GM18873 (cell line): Measurements from ENCODE around the gene NOTUM.

ENCODE experiments used
- ATAC-seq: cut with Tn5 transposase; IDR thresholded peaks from one replicate; pipeline ENCODE4 v1.9.1; 2021; ENCODE audit warnings: mild to moderate bottlenecking, moderate library complexity, moderate number of reproducible peaks; ENCODE audit not compliant: unreplicated experiment, low FRiP score

Gene NOTUM

DNA sequence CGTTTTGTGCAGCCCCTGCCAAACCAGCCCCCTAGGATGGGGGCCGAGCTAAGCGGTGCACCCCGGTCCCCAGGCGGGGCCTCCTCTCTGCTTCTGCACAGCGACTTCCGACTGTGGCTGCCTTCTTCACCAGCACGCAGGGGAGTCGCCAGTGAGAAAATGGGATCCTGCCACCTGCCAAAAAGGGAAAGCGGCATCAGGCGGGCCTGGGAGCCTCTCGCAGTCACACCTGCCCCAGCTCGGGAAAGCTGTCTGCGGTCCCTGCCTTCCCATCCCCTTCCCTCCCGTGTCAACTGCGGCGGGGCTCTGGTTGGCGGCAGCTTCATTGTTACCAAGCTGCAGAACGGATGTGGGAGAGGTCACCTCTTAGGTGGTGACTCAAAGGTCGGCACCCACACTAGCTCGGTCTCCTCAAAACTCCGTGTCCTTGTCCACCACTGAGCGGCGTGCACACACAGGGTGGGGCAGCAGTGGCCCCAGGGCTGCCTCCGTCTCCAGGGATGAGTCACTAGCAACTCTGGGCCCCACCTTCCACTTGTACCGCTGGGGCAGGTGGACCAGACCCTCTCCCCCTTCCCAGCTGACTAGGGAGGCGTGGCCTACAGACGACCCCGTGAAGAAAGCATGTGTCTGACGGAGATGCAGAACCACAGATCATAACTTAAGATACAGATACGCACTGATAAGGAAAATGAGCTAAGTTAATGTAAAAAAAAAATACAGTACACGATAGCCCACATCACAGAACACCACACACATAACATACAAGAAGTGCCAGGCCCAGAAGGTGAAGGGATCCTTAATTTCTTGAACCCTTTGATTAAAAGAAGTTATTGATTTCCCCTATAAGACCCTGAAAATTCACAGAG is 48.3 kb downstream of the NOTUM start:
- no peak for ATAC-seq

DNA sequence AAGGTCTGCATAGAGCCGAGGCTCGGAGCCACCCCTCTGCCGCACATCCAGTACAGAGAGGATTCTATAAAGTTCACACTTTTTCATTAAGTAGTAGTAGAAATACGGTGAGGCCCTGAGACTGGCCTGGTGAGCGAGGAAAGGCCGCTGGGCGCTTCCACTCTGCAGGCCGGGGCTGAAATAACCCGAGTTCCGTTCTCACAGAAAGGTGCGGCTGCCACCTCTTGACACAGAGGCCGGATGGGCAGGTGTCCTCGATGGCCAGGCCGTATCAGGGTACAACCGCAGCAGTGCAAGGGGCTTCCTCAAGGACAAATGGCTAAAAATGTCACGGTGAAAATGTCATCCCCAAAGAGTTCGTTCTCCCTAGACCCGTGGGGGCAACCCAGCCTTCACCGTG is 49.0 kb downstream of the NOTUM start:
- no peak for ATAC-seq

DNA sequence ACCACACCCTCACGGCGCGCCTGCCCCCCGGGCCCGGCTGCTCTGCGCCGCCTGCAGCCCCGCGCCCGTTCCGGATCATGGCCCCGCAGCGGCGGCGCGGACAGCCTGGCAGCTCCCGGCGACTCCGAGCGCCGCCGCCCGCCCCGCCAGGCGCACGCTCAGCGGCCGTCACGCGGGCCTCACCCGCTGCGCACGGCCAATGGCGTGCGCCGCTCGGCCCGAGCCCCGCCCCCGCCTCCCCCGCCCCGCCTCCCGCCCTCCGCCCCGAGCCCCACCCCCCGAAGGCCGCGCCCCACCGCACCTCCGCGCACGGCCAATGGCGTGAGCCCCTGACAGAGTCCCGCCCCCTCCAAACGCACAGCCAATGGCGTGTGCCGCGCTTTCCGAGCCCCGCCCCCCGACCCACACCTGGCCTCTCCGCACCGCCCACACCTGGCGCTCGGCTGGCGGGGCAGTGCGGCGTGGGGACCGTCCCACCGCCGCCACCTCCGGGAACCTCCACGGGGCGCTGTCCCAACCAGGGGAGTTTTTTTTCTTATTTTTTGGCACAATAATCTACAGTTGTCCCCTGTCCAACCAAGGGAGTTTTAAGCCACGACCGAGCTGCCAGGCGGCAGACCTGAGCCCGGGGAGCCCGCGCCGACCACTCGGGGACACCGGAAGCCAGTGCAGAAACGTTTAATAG is 49.6 kb downstream of the NOTUM start, which contains the start of gene PCYT2:
TSS of gene PCYT2 (minus strand) at position 123 of the 685 bp plus-strand sequence. CDS start at position 79, 44 bp downstream.
- no peak for ATAC-seq

DNA sequence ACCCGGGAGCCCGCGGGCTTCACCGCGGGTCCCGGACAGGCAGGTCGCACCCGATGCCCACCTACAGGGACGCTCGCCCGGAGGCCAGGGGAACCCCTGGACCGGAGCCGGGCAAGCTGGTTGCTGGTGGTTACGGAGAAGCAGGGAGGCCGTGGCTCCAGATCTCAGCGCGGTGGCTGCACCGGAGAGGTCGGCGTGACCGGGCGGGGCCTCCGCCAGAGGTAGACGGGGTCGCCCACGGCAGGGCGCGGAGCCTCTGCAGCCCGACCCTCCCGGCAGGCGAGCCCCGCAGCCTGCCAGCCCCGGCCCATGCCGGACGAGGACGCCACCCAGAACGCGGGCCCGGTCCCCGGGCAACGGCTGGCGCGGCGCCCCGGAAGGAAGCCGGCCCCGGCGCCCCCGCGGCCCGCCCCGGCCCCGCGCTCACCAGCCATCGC is 50.1 kb downstream of the NOTUM start:
- no peak for ATAC-seq

DNA sequence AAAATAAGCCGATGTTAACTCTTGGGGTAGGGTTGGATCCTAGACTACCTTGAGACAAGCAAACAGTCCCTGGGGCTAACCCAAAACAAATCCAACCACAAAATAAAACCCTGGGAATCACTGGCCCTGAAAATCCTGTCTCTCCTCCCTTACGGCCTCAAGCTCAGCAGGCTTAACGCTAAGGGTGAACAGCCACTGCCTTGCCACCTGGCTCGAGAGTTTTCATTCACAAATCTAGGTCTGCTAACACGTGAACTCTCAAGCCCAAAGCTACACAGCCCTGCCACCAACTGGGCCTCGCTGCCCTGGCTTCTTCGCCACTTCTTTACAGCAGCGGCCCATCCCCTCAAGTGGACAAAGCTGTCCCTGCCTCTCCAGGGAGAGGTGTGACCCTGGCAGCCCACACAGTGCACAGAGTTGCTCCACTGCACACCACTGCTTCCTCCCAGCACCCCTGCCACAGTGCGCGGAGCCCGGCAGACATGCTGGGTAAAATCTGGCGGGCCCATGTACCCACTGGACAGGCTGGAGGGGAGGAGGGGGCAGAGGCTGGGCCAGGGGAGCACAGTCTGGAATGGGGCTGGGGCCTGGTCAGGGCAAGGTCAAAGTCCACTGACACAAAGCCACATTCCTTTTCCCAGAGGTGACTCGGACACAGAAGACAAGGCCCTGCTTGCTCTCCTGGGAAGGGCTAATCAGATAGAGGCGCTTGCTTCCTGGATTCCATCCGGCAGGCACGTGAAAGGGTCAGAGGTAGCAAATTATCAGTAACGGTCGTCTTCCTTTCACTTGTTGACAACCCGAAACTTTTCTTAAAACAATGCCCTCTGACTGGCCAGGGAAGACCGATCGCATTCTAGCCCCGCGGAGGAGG is 50.8 kb downstream of the NOTUM start:
- ATAC-seq: no peak

DNA sequence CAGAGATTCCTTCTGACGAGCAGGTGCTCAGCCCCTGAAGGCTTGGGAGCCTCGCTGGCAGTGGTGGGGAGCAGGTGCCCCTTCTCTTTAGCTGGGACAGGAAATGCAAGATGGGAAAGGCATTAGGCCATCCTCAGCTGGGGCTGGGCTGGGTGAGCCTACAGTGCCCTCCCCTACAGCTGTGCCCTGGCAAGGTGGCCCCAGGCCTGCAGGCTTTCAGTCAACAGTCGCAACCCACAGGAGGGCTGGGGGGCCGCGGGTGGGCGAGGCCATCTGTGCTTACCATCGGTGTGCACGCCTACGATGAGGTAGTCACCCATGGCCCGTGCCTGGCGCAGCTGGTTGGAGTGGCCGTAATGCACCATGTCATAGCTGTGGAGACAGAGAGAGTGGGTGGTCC is 51.8 kb downstream of the NOTUM start:
- no peak for ATAC-seq

DNA sequence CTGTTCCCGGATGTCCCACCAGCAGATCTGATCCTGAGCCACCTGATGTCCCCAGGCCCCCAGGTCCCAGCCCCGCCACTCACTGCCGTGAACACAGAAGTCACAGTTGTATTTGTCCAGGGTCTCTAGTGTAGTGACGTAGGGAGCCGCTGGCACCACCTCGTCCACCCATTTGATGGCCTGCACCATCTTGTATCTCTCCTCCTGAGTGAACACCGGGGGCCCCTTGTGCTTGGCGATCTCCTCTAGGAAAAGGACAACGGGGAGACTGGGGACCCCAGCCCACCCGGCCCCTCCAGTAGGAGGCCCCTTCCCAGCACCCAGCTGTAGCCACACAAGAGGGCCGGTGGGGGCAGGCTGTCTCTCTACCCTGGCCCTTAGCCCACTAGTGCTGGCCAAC is 52.2 kb downstream of the NOTUM start:
- ATAC-seq: no peak

DNA sequence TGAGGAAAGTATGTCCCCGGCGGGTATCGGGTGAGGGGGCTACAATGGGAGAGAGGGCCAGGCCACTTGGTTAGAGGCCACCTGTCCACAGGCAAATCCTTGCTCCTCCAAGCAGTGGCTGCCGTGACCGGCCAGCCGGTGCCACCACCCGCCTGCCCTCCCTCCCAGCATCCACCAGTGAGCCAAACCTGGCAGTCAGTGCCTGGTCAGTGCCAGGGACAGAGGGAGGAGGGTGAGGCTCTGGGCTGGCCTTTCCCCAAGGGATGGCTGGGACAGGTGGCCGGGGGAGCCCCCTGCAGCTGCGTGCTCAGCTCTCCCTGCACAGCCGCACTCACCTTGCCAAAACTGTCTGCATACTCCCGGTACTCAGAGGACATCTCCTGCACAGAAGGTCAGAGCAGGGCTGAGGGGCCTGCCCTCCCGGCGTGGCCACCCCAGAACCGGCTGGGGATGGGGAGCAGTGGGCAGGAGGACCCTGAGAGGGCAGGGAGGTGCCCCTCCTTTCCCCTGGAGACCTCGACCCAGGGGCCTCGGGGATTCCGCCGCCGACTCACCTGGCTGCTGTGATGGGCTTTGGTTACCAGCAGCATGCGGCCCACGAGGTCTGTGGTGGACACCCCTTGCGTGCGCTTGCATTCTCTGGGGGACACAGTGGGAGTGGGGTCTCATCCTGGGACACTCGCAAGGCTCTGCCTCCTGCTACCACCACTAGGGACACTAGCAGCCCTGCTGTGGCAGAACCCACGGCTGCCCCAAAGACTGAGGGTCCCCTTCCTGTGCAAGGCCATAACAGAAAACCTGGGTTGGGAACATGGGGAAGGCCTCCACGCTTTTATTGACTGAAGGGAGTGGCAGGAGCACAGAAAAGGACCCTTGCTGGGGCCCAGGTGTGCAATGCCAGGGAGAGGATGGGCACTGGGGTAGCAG is 53.5 kb downstream of the NOTUM start:
- ATAC-seq: no peak

DNA sequence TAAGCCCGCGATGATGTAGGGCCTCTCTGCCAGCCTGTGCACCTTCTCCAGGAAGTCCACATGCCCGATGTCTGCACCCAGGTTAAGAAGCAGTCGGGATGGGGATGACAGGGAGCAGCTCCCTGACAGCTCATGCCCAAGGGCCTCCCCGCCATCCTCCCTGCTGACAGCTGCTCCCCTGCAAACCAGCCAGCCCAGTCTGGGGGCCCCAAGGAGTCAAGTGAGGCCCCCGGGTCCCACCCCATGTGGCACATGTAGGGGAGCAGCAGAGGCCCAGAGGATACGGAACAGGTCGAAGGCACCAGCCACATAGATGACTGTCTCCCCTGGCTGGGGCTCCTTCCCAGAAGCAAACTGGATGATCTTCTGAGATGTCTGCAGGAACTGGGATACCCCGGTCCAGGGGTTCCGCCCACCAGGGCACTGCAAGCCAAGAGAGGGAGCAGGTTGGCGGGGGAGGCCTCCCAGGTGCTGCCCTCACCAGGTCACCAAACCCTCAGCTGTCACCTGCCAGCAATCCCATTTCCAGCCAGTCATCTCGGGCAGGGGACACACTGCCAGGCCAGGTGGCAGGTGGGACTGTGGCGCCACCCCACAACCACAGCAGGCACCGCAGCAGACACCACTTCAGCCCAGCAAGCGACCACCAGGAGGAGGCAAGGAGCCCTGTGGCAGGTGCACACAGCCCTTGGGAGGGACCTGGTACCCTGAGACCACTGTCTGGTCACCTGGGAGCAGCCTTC is 54.3 kb downstream of the NOTUM start:
- ATAC-seq: no peak

DNA sequence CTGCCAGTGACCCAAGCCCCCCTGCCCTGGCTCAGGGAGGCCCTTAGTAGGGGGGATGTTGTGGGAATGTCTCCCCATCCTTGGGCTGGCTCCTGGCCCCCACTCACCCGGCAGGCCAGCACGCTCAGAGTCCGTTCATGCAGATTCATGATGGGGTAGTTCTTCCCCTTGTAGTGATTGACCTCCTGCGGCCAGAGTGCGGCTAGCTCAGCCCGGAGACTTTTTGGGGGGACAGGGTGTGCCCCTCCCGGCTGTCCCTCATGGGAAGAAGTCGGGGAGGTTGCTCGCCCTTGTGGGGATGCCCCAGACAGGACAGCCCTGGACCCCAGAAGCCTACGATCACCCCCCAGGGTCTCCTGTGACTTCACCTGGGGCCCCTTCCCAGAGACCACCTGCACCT is 55.0 kb downstream of the NOTUM start:
- no peak for ATAC-seq

DNA sequence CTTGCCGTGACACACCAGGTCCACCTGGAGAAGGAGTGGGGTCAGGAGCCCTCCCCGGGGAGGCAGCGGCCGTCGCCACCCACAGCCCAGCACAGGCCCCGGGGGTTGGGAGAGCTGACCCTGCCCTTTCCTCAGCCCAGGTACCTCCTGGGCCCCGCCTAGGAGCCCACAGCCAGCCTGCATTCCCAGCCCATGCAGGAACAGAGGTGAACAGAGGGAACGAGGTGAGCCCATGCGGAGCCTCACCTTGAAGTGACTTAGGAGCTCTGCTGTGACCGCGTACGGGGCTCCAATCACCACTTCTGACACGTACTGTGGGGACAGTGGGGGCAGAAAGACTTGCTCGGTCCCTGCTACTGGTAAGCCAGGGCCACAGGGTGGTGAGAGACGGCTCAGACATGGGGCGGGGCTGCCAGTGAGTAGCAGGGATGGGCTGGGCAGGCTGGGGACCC is 55.5 kb downstream of the NOTUM start:
- ATAC-seq: no peak

DNA sequence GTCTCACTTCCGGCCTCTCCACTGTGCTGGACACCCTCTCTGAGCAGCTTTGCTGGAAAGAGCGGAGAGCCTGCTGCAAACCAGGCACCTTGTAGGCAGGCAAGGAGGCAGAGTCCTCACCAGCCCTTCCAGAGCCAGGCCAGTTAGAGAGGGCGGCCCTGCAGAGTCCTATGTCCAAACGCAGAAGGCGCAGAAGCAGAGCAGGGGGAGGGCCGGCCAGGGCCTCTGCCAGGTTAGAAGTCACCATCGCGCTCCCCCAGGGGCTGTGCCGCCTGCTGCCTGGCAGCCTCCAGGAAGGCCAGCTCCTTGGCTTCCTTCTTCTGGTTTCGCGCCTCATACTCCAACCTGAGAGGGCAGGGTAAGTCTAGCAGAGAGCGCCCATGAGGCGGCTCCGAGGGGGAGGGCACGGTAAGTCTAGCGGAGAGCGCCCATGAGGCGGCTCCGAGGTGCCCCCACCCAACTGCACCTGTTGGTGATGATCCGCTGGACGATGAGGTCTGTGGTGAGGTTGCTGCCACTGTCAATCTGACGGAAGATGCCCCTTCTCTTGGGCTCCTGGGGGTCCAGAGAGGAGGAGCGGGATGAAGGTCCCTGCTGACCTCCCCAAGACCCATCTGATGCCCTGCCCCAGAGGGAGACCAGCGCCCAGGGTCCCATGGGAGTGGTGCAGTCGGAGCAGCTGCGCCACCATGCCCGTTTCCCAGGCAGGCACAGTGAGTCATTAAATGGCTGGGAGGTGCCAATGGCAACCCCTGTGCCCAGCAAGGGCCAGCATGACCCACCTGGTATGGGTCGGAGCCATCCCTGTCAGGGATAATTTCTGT is 56.2 kb downstream of the NOTUM start:
- no peak for ATAC-seq

DNA sequence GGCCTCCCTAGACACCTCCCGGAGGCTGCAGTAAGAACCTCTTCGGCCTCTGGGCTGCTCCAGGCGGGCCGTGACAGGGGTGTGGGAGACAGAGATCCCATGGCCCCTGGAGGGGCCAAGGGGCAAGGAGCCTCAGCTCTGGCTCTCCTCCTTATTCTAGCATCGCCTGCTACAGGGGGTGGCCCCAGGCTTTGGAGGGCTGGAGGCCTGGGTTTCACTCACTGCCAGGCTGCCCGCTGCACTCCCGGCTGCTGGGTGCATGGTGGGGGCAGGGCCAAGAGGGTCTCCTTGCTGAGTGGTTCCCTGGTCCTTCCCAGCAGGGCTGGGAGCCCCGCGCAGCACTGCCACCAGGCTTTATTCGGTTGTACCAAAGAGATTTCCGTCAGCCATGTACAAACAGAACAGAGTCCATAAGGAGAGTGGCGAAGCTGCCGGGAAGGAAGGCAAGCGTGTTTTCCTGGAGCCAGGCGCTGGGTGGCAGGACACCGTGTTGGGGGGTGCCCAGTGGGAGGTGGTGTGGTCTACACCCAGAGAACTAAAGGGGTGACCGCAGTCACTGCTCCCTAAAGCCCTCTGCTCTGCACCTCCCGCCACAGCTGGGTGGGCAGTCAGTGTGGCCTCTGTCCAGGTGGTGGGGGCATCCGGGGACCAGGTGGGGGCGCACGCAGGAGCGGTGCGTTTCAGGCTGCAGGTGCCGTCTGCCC is 56.9 kb downstream of the NOTUM start:
- no peak for ATAC-seq

DNA sequence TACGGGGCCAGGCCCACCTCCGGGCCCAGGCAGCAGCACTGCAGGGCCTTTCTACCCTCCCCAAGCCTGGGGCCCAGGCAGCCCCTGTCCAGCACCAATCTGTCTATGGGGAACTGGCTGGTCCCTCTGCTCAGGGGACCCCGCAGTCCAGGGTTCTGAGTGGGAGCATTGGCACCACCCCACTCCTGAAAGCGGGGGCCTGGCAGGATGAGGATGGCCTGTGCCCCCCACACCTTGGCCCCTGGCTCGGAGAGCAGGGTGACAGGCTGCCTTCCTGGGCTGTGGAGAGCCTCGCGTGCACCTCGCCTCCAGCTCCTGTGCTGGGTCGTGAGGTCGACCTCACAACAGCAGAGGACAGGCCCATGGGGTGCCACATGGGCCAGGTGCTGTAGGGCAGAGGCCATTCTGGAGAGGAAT is 57.6 kb downstream of the NOTUM start:
- no peak for ATAC-seq

DNA sequence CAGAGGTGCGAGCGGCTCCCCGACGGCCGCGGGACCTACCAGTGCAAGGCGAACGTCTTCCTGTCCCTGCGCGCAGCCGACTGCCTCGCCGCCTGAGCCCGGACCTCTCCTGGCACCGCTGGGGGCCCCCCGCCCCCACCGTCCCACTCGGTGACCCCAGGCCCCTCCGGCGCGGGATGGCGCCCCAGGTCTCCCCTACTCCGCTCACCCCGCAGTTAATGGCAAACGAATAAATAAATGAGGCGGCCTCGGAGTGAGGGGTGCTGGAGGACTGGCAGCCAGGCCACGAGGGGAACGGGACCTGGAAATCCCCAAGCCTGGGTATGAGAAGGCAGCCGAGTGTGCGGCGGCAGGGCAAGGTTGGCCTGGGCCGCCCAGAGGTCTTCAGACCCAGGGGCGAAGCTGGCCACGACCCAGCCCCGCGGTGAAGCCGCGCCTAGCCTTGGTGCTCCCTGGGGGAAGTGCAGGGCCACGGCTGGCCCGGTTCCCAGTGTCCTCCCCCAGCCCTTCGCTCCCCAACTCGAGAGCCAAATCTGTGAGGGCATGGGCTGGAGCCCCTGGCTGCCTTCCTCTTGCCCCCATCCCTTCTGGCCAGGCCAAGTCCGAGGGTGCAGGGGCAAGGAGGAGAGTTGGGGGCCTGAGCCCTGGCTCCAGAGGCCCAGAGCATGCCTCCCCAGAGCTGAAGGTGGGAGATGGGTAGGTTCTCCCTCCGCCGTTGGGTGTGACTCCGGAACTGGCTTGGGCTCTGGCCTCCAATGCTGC is 58.2 kb downstream of the NOTUM start:
- ATAC-seq: no peak
